Panc1 (cell line): Measurements from ENCODE around the gene HS6ST3. TPM values are rescaled to one million over a fixed set of nuclear protein-coding genes. Genes with fewer than 3 reads are reported as not detected.

ENCODE experiments used
- ATAC-seq: fragments of 200-7000 bp; cut with Tn5 transposase; 2 replicates; pipeline ENCODE4 v1.9.1; 2020; ENCODE audit warnings: mild to moderate bottlenecking, moderate library complexity
- BruUV-seq: library from RNA; stranded (reverse); fragments of 400-500 nt; replicated peaks from 2 replicates; lab custom pipeline; 2021; lab: Mats Ljungman, UMichigan
- CTCF ChIA-PET: fragments of 300-600 bp; sonication (Branson Sonifier 250); formaldehyde crosslinking; loops from one replicate; lab custom pipeline; 2022; ENCODE audit warnings: antibody characterized with exemption; lab: Charles Lee
- POLR2A ChIA-PET: fragments of 300-600 bp; sonication (Branson Sonifier 250); formaldehyde crosslinking; loops from one replicate; lab custom pipeline; 2022; ENCODE audit warnings: antibody characterized with exemption; lab: Charles Lee
- DNase-seq: peaks from one replicate; pipeline ENCODE4 v3.0.0-alpha.2; 2010; ENCODE audit warnings: low read depth, low spot score
- H3K27ac ChIP-seq: 2 replicates; pipeline ENCODE4 v1.5.1; 2011; ENCODE audit warnings: mild to moderate bottlenecking, low read length, inconsistent platforms
- H3K27me3 ChIP-seq: fragments of 200-500 bp; sonication (Bioruptor generic); 2 replicates; pipeline ENCODE4 v1.6.0; 2014; ENCODE audit warnings: low read length, inconsistent platforms; ENCODE audit not compliant: control insufficient read depth, insufficient read depth
- H3K36me3 ChIP-seq: fragments of 200-500 bp; sonication (Bioruptor generic); 2 replicates; pipeline ENCODE4 v1.5.1; 2014; ENCODE audit warnings: inconsistent platforms, mild to moderate bottlenecking, low read length, moderate library complexity; ENCODE audit not compliant: control insufficient read depth, insufficient read depth
- H3K4me1 ChIP-seq: 2 replicates; pipeline ENCODE4 v1.5.1; 2011; ENCODE audit warnings: inconsistent platforms, mild to moderate bottlenecking, low read length, moderate library complexity; ENCODE audit not compliant: control insufficient read depth, insufficient read depth
- H3K4me3 ChIP-seq, 2 experiments: 2 replicates each; pipeline ENCODE4 v1.5.1; 2011 to 2012; ENCODE audit warnings: low read depth in 2 of 2, low read length in 2 of 2, mild to moderate bottlenecking in 2 of 2, inconsistent platforms in 1 of 2, moderate library complexity in 1 of 2
- H3K9me3 ChIP-seq: fragments of 200-500 bp; sonication (Bioruptor generic); 2 replicates; pipeline ENCODE4 v1.5.1; 2014; ENCODE audit warnings: low read depth, mild to moderate bottlenecking, inconsistent platforms, low read length, moderate library complexity; ENCODE audit not compliant: control insufficient read depth, insufficient read depth
- POLR2AphosphoS5 ChIP-seq: IDR thresholded peaks from 2 replicates; pipeline ENCODE4 v1.6.1; 2012; ENCODE audit warnings: mild to moderate bottlenecking, low read depth, low read length, moderate library complexity
- SIN3A ChIP-seq: IDR thresholded peaks from 2 replicates; pipeline ENCODE4 v1.6.1; 2012; ENCODE audit warnings: low read depth, mild to moderate bottlenecking, low read length, moderate library complexity, borderline replicate concordance; ENCODE audit not compliant: insufficient read depth
- TCF7L2 ChIP-seq: IDR thresholded peaks from 2 replicates; pipeline ENCODE4 v1.6.1; 2011; ENCODE audit warnings: mild to moderate bottlenecking, low read depth, low read length, inconsistent platforms
- in situ Hi-C: cut with HindIII; loops from 2 replicates; pipeline ENCODE4 v1.10.0; 2016; ENCODE audit warnings: low sequenced_read_pairs, low pct_unique_long_range_greater_than_20kb
- intact Hi-C: fragments of 100-400 bp; cut with micrococcal nuclease; formaldehyde crosslinking; loops from one replicate; pipeline ENCODE4 v1.10.0; 2022; ENCODE audit not compliant: unreplicated experiment
- total RNA-seq: library from RNA; stranded (reverse); gene quantifications from one replicate; pipeline ENCODE4 v1.2.1, GENCODE V29; 2021; ENCODE audit not compliant: unreplicated experiment
- TF ChIP-seq, protein P1 (sequence below), 2 experiments: IDR thresholded peaks; 2 replicates each; pipeline ENCODE4 v1.6.1; 2011 to 2012; ENCODE audit warnings: low read depth in 2 of 2, control low read depth in 1 of 2, low read length in 1 of 2, mild to moderate bottlenecking in 1 of 2, moderate library complexity in 1 of 2; ENCODE audit not compliant: insufficient read depth in 1 of 2
- TF ChIP-seq, protein P2 (sequence below): fragments of 450-650 bp; IDR thresholded peaks from 2 replicates; pipeline ENCODE4 v1.5.1; 2017; ENCODE audit warnings: mild to moderate bottlenecking

HS6ST3 gene
- total RNA-seq, 1 experiment from 2014 or later: 0.13 TPM

GRCh38 chr13:96546463-96546862 is 456.6 kb downstream of the HS6ST3 start:
- intact Hi-C loops: no loop called here
- ChIA-PET CTCF (no interaction called here), POLR2A (no interaction called here)
- no peaks in the 10 kb centered on the region for H3K36me3 ChIP-seq
- DNase-seq: no peak
- no peak overlapping the region for H3K27ac ChIP-seq
- no peak for ATAC-seq
- TF ChIP-seq TCF7L2: no peak
- no peak for TF ChIP-seq SIN3A
- TF ChIP-seq POLR2AphosphoS5: no peak
- TF ChIP-seq, protein P1, sequence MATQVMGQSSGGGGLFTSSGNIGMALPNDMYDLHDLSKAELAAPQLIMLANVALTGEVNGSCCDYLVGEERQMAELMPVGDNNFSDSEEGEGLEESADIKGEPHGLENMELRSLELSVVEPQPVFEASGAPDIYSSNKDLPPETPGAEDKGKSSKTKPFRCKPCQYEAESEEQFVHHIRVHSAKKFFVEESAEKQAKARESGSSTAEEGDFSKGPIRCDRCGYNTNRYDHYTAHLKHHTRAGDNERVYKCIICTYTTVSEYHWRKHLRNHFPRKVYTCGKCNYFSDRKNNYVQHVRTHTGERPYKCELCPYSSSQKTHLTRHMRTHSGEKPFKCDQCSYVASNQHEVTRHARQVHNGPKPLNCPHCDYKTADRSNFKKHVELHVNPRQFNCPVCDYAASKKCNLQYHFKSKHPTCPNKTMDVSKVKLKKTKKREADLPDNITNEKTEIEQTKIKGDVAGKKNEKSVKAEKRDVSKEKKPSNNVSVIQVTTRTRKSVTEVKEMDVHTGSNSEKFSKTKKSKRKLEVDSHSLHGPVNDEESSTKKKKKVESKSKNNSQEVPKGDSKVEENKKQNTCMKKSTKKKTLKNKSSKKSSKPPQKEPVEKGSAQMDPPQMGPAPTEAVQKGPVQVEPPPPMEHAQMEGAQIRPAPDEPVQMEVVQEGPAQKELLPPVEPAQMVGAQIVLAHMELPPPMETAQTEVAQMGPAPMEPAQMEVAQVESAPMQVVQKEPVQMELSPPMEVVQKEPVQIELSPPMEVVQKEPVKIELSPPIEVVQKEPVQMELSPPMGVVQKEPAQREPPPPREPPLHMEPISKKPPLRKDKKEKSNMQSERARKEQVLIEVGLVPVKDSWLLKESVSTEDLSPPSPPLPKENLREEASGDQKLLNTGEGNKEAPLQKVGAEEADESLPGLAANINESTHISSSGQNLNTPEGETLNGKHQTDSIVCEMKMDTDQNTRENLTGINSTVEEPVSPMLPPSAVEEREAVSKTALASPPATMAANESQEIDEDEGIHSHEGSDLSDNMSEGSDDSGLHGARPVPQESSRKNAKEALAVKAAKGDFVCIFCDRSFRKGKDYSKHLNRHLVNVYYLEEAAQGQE (IDR thresholded peaks at IDR 0.05; ENCODE audit: insufficient read depth in 1 of 2, low read depth in 2 of 2, low read length in 1 of 2): no peak
- TF ChIP-seq, protein P2, sequence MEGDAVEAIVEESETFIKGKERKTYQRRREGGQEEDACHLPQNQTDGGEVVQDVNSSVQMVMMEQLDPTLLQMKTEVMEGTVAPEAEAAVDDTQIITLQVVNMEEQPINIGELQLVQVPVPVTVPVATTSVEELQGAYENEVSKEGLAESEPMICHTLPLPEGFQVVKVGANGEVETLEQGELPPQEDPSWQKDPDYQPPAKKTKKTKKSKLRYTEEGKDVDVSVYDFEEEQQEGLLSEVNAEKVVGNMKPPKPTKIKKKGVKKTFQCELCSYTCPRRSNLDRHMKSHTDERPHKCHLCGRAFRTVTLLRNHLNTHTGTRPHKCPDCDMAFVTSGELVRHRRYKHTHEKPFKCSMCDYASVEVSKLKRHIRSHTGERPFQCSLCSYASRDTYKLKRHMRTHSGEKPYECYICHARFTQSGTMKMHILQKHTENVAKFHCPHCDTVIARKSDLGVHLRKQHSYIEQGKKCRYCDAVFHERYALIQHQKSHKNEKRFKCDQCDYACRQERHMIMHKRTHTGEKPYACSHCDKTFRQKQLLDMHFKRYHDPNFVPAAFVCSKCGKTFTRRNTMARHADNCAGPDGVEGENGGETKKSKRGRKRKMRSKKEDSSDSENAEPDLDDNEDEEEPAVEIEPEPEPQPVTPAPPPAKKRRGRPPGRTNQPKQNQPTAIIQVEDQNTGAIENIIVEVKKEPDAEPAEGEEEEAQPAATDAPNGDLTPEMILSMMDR: no peak
- BruUV-seq: no TSS peak
- H3K9me3 ChIP-seq: no peaks in the 10 kb centered on the region
- in situ Hi-C loops: no loop called here
- H3K27me3 ChIP-seq: 0 out of 2 replicates have a peak, but pooled peaks cover 2% of the 10 kb centered on the region
- no peak overlapping the region for H3K4me3 ChIP-seq
- no peaks in the 10 kb centered on the region for H3K4me1 ChIP-seq

DNA sequence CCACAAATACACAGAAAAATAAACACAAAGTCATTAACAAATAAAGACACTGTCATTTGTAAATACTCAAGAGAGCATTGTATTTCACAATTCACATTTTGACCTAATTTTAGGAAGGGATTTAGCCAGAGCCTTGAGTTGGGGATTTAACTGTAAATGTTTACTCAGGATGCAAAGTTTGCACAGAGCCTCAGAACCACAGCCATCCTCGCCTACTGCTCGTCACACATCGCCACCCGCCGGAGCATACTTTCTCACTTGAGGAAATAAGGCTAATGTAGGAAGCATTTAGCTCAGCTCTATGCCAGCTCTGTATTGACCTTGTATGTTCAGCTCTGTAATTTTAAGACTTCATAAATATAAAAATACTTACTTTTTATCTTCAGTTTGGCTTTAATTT is 461.6 kb downstream of the HS6ST3 start:
- no peak for ATAC-seq
- no peaks in the 10 kb centered on the region for H3K9me3 ChIP-seq
- no peak for DNase-seq
- no peak overlapping the region for H3K27ac ChIP-seq
- CTCF ChIA-PET: interaction anchor here (0.6 kb wide), 1 partner anchor 412 kb away, joined by 11 read pairs; no protein-coding TSS in a partner anchor
- H3K36me3 ChIP-seq: no peaks in the 10 kb centered on the region
- no peak overlapping the region for H3K4me3 ChIP-seq
- no peak for TF ChIP-seq TCF7L2
- TF ChIP-seq POLR2AphosphoS5: no peak
- TF ChIP-seq, protein P2: no peak
- TF ChIP-seq SIN3A: no peak
- TF ChIP-seq, protein P1 (IDR thresholded peaks at IDR 0.05; ENCODE audit: insufficient read depth in 1 of 2, low read depth in 2 of 2, low read length in 1 of 2): no peak
- in situ Hi-C loops: no loop called here
- intact Hi-C loops: no loop called here
- H3K27me3 ChIP-seq: no peaks in the 10 kb centered on the region
- H3K4me1 ChIP-seq: no peaks in the 10 kb centered on the region
- POLR2A ChIA-PET: no interaction called here
- BruUV-seq: no TSS peak
